GM23338 (cell line): ENCODE data around the gene GALNT6. TPM values are rescaled to one million over a fixed set of nuclear protein-coding genes. Genes with fewer than 3 reads are reported as not detected.

ENCODE experiments used
- CREB1 ChIP-seq: fragments of 250-450 bp; sonication (Bioruptor Pico); IDR thresholded peaks from 2 replicates; pipeline ENCODE4 v1.5.0; 2020; ENCODE audit warnings: low read depth, mild to moderate bottlenecking, moderate library complexity
- EZH2 ChIP-seq: fragments of 200-600 bp; sonication (generic); IDR thresholded peaks from one replicate; pipeline ENCODE4 v1.8.0; 2017; ENCODE audit warnings: antibody characterized with exemption, mild to moderate bottlenecking, low read depth; ENCODE audit not compliant: unreplicated experiment
- EZH2phosphoT487 ChIP-seq: fragments of 200-600 bp; sonication (generic); IDR thresholded peaks from one replicate; pipeline ENCODE4 v1.8.1; 2018; ENCODE audit warnings: antibody characterized with exemption; ENCODE audit not compliant: unreplicated experiment
- JUNB ChIP-seq: IDR thresholded peaks from one replicate; pipeline ENCODE4 v1.6.1; 2016; ENCODE audit warnings: antibody characterized with exemption; ENCODE audit not compliant: unreplicated experiment
- NANOG ChIP-seq: IDR thresholded peaks from 2 replicates; pipeline ENCODE4 v1.6.1; 2016; ENCODE audit warnings: antibody characterized with exemption, borderline replicate concordance
- POLR2AphosphoS5 ChIP-seq: IDR thresholded peaks from 2 replicates; pipeline ENCODE4 v1.6.1; 2016; ENCODE audit warnings: antibody characterized with exemption, low read depth
- STAT1 ChIP-seq: IDR thresholded peaks from one replicate; pipeline ENCODE4 v1.6.1; 2016; ENCODE audit warnings: antibody characterized with exemption; ENCODE audit not compliant: unreplicated experiment
- ZNF114 ChIP-seq: fragments of 250-450 bp; sonication (Bioruptor Pico); IDR thresholded peaks from 2 replicates; pipeline ENCODE4 v1.5.0; 2020; ENCODE audit warnings: mild to moderate bottlenecking, moderate library complexity
- ZNF331 ChIP-seq: fragments of 250-450 bp; sonication (Bioruptor Pico); IDR thresholded peaks from 2 replicates; pipeline ENCODE4 v1.5.0; 2020; ENCODE audit warnings: low read depth, mild to moderate bottlenecking, moderate library complexity
- polyA plus RNA-seq: library from polyadenylated mRNA; unstranded; fragments of >200 nt; fragmentation: Nextera tagmentation; extraction: Ambion mirVana; gene quantifications from 2 replicates; pipeline ENCODE4 v1.2.1, GENCODE V29; 2016
- total RNA-seq: library from RNA; depleted of rRNA; stranded (reverse); fragments of >200 nt; shearing (Covaris generic); gene quantifications from 2 replicates; pipeline ENCODE4 v1.2.3, GENCODE V29; 2014
- TF ChIP-seq, protein P1 (sequence below): fragments of 250-450 bp; sonication (Bioruptor Pico); IDR thresholded peaks from 2 replicates; pipeline ENCODE4 v1.5.0; 2020; ENCODE audit warnings: mild to moderate bottlenecking, moderate library complexity
- TF ChIP-seq, protein P2 (sequence below): IDR thresholded peaks from 2 replicates; pipeline ENCODE4 v1.6.1; 2016; ENCODE audit warnings: antibody characterized with exemption
- TF ChIP-seq, protein P3 (sequence below), 2 experiments: fragments of 200-600 bp in 1 of 2; sonication (generic) in 1 of 2; conservative IDR thresholded peaks; 2 replicates each; pipeline versions ENCODE4 v1.5.1 to v1.6.1; 2016 to 2017; ENCODE audit warnings: antibody characterized with exemption in 2 of 2, low read depth in 2 of 2, mild to moderate bottlenecking in 2 of 2, moderate library complexity in 1 of 2

GALNT6 gene
- total and polyA plus RNA-seq, 2 experiments from 2014 or later: 8.1 to 18.6 TPM

DNA sequence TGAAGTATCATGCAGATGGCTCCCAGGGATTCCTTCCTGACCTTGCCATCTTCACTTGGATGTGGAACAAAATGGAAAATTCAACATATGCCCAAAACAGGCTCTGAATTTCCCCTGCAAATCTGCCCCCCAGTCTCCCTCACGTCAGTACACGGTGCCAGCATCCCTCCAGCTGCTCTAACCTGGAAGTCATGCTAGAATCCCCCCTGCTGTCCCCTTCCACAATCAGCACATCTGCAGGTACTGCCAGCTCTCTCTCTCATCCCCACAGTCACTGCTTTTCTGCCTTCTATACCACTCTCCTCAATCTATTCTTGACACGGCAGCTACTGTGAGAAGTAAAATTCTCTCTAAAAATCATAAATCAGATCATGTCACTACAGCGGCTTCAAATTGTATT, 21.6 kb downstream of the GALNT6 start (continued):
- TF ChIP-seq, protein P1, sequence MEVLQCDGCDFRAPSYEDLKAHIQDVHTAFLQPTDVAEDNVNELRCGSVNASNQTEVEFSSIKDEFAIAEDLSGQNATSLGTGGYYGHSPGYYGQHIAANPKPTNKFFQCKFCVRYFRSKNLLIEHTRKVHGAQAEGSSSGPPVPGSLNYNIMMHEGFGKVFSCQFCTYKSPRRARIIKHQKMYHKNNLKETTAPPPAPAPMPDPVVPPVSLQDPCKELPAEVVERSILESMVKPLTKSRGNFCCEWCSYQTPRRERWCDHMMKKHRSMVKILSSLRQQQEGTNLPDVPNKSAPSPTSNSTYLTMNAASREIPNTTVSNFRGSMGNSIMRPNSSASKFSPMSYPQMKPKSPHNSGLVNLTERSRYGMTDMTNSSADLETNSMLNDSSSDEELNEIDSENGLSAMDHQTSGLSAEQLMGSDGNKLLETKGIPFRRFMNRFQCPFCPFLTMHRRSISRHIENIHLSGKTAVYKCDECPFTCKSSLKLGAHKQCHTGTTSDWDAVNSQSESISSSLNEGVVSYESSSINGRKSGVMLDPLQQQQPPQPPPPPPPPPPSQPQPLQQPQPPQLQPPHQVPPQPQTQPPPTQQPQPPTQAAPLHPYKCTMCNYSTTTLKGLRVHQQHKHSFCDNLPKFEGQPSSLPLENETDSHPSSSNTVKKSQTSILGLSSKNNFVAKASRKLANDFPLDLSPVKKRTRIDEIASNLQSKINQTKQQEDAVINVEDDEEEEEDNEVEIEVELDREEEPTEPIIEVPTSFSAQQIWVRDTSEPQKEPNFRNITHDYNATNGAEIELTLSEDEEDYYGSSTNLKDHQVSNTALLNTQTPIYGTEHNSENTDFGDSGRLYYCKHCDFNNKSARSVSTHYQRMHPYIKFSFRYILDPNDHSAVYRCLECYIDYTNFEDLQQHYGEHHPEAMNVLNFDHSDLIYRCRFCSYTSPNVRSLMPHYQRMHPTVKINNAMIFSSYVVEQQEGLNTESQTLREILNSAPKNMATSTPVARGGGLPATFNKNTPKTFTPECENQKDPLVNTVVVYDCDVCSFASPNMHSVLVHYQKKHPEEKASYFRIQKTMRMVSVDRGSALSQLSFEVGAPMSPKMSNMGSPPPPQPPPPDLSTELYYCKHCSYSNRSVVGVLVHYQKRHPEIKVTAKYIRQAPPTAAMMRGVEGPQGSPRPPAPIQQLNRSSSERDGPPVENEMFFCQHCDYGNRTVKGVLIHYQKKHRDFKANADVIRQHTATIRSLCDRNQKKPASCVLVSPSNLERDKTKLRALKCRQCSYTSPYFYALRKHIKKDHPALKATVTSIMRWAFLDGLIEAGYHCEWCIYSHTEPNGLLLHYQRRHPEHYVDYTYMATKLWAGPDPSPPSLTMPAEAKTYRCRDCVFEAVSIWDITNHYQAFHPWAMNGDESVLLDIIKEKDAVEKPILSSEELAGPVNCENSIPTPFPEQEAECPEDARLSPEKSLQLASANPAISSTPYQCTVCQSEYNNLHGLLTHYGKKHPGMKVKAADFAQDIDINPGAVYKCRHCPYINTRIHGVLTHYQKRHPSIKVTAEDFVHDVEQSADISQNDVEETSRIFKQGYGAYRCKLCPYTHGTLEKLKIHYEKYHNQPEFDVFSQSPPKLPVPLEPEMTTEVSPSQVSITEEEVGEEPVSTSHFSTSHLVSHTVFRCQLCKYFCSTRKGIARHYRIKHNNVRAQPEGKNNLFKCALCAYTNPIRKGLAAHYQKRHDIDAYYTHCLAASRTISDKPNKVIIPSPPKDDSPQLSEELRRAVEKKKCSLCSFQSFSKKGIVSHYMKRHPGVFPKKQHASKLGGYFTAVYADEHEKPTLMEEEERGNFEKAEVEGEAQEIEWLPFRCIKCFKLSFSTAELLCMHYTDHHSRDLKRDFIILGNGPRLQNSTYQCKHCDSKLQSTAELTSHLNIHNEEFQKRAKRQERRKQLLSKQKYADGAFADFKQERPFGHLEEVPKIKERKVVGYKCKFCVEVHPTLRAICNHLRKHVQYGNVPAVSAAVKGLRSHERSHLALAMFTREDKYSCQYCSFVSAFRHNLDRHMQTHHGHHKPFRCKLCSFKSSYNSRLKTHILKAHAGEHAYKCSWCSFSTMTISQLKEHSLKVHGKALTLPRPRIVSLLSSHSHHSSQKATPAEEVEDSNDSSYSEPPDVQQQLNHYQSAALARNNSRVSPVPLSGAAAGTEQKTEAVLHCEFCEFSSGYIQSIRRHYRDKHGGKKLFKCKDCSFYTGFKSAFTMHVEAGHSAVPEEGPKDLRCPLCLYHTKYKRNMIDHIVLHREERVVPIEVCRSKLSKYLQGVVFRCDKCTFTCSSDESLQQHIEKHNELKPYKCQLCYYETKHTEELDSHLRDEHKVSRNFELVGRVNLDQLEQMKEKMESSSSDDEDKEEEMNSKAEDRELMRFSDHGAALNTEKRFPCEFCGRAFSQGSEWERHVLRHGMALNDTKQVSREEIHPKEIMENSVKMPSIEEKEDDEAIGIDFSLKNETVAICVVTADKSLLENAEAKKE (CRISPR knock-in tag): no peak
- TF ChIP-seq EZH2 (no peak), NANOG (no peak), JUNB (no peak), CREB1 (CRISPR knock-in tag) (no peak), EZH2phosphoT487 (no peak), POLR2AphosphoS5 (no peak), ZNF114 (CRISPR knock-in tag) (no peak), ZNF331 (CRISPR knock-in tag) (no peak), STAT1 (no peak)
- TF ChIP-seq, protein P2, sequence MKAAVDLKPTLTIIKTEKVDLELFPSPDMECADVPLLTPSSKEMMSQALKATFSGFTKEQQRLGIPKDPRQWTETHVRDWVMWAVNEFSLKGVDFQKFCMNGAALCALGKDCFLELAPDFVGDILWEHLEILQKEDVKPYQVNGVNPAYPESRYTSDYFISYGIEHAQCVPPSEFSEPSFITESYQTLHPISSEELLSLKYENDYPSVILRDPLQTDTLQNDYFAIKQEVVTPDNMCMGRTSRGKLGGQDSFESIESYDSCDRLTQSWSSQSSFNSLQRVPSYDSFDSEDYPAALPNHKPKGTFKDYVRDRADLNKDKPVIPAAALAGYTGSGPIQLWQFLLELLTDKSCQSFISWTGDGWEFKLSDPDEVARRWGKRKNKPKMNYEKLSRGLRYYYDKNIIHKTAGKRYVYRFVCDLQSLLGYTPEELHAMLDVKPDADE: no peak
- TF ChIP-seq, protein P3, sequence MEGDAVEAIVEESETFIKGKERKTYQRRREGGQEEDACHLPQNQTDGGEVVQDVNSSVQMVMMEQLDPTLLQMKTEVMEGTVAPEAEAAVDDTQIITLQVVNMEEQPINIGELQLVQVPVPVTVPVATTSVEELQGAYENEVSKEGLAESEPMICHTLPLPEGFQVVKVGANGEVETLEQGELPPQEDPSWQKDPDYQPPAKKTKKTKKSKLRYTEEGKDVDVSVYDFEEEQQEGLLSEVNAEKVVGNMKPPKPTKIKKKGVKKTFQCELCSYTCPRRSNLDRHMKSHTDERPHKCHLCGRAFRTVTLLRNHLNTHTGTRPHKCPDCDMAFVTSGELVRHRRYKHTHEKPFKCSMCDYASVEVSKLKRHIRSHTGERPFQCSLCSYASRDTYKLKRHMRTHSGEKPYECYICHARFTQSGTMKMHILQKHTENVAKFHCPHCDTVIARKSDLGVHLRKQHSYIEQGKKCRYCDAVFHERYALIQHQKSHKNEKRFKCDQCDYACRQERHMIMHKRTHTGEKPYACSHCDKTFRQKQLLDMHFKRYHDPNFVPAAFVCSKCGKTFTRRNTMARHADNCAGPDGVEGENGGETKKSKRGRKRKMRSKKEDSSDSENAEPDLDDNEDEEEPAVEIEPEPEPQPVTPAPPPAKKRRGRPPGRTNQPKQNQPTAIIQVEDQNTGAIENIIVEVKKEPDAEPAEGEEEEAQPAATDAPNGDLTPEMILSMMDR (conservative IDR thresholded peaks at IDR 0.05; ENCODE audit: low read depth in 2 of 2): no peak
